Measurements from ENCODE around the gene GRIN3B. TPM values are rescaled to one million over a fixed set of nuclear protein-coding genes. Genes with fewer than 3 reads are reported as not detected.
A peak's percentile ranks its signal among the peaks of the same experiment; 100 is the strongest.

GRIN3B gene
- total and polyA plus RNA-seq, 9 of the 15 experiments (the other 6 are each of a cell fraction or from before 2014, with no cell fraction given) = 0.06 to 0.95 (median 0.19) TPM; not detected in 6

- TF ChIP-seq, protein P1, sequence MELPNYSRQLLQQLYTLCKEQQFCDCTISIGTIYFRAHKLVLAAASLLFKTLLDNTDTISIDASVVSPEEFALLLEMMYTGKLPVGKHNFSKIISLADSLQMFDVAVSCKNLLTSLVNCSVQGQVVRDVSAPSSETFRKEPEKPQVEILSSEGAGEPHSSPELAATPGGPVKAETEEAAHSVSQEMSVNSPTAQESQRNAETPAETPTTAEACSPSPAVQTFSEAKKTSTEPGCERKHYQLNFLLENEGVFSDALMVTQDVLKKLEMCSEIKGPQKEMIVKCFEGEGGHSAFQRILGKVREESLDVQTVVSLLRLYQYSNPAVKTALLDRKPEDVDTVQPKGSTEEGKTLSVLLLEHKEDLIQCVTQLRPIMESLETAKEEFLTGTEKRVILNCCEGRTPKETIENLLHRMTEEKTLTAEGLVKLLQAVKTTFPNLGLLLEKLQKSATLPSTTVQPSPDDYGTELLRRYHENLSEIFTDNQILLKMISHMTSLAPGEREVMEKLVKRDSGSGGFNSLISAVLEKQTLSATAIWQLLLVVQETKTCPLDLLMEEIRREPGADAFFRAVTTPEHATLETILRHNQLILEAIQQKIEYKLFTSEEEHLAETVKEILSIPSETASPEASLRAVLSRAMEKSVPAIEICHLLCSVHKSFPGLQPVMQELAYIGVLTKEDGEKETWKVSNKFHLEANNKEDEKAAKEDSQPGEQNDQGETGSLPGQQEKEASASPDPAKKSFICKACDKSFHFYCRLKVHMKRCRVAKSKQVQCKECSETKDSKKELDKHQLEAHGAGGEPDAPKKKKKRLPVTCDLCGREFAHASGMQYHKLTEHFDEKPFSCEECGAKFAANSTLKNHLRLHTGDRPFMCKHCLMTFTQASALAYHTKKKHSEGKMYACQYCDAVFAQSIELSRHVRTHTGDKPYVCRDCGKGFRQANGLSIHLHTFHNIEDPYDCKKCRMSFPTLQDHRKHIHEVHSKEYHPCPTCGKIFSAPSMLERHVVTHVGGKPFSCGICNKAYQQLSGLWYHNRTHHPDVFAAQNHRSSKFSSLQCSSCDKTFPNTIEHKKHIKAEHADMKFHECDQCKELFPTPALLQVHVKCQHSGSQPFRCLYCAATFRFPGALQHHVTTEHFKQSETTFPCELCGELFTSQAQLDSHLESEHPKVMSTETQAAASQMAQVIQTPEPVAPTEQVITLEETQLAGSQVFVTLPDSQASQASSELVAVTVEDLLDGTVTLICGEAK (IDR thresholded peaks at IDR 0.05) = no peak
- TF ChIP-seq, protein P1 (CRISPR knock-in tag; IDR thresholded peaks at IDR 0.05) = no peak
- TF ChIP-seq WHSC1 (IDR thresholded peaks at IDR 0.05; ENCODE audit: low read length) = no peak
- 0 out of 2 replicates have a peak, but pooled peaks have one; percentile 21 for TF ChIP-seq GABPB1 (CRISPR knock-in tag; IDR thresholded peaks at IDR 0.05)
- no peak for TF ChIP-seq CAMTA2 (CRISPR knock-in tag; conservative IDR thresholded peaks at IDR 0.05)
- TF ChIP-seq ZBTB2 (IDR thresholded peaks at IDR 0.05) = peak; percentile 68
- no peak for TF ChIP-seq CBX8 (IDR thresholded peaks at IDR 0.05; ENCODE audit: borderline replicate concordance, extremely low read depth, low read depth, low read length, poor library complexity, severe bottlenecking)
- no peak for TF ChIP-seq MCM5 (IDR thresholded peaks at IDR 0.05; ENCODE audit: low read depth)
- peak; percentile 88 for TF ChIP-seq ATF7 (IDR thresholded peaks at IDR 0.05)
- no peak for TF ChIP-seq ETV6 (IDR thresholded peaks at IDR 0.05; ENCODE audit: borderline replicate concordance in 1 of 2, low read depth in 2 of 2, low read length in 1 of 2)
- TF ChIP-seq ETV6 (CRISPR knock-in tag; IDR thresholded peaks at IDR 0.05; ENCODE audit: borderline replicate concordance) = no peak
- TF ChIP-seq ZNF766 (CRISPR knock-in tag; conservative IDR thresholded peaks at IDR 0.05) = 0 out of 2 replicates have a peak, but pooled peaks have one; percentile 34
- TF ChIP-seq EP300 (IDR thresholded peaks at IDR 0.05; ENCODE audit: low read length) = peak; percentile 79
- TF ChIP-seq CBFA2T3 (IDR thresholded peaks at IDR 0.05) = peak; percentile 77
- peak; percentile 43; the same call in 1 of the 2 replicates for TF ChIP-seq MITF (IDR thresholded peaks at IDR 0.05)
- 0 out of 2 replicates have a peak, but pooled peaks have one; percentile 32 for TF ChIP-seq ELF4 (CRISPR knock-in tag; IDR thresholded peaks at IDR 0.05)
Observed at GRCh38 chr19:958967-959855, 41.0 kb upstream of the GRIN3B start (continued).

Data from K562 (cell line).